HG02973 (cell line): ENCODE results near the gene REXO1.

ENCODE experiments used
- ATAC-seq: cut with Tn5 transposase; IDR thresholded peaks from one replicate; pipeline ENCODE4 v1.9.1; 2021; ENCODE audit warnings: moderate library complexity; ENCODE audit not compliant: unreplicated experiment

REXO1 gene

DNA sequence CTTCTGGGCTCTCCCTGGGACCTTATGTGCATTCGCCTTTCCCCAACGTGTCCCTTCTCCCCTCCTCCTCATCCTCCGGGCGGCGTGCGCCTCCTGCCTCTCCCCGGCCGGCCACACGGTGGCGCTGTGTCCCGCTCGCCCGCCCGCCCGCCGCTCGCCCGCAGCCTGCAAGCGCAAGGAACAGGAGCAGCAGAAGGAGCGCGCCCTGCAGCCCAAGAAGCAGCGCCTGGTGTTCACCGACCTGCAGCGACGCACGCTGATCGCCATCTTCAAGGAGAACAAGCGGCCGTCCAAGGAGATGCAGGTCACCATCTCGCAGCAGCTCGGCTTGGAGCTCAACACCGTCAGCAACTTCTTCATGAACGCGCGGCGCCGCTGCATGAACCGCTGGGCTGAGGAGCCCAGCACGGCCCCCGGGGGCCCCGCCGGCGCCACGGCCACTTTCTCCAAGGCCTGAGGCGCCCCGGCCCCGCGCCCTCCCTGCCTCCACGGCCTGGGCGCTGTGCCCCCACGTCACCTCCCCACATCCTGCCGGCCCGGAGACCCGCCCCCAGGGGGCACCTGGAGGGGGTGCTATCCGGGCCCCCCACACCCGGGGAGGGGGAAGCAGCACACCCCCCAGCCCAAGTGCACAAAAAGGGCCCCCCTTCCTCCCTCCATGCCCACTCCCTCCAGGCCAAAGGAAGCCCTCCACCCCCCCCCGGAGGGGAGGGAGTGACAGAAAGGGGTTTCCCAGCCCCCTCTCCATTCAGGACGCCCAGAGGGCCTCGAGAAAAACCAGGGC, 73.1 kb downstream of the REXO1 start:
- no peak for ATAC-seq

DNA sequence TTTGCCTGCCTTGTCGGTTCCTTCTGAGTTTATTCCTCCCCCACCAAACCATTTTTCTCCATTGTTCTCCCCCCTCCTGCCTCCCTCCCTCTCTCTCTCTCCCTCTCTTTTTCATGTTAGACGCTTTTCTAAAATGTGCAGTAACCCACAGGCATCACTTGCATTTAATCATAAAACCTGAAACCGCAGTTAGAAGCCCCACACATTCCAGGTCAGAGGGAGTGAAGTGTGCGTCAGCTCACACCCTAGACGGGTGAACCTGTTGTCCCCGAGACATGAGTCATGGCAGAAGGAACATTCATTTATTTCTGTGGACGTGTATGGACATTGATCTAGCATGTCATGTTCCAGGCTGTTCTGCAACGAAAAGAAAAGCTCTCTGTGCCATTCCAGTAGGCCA, 75.1 kb downstream of the REXO1 start:
- no peak for ATAC-seq

DNA sequence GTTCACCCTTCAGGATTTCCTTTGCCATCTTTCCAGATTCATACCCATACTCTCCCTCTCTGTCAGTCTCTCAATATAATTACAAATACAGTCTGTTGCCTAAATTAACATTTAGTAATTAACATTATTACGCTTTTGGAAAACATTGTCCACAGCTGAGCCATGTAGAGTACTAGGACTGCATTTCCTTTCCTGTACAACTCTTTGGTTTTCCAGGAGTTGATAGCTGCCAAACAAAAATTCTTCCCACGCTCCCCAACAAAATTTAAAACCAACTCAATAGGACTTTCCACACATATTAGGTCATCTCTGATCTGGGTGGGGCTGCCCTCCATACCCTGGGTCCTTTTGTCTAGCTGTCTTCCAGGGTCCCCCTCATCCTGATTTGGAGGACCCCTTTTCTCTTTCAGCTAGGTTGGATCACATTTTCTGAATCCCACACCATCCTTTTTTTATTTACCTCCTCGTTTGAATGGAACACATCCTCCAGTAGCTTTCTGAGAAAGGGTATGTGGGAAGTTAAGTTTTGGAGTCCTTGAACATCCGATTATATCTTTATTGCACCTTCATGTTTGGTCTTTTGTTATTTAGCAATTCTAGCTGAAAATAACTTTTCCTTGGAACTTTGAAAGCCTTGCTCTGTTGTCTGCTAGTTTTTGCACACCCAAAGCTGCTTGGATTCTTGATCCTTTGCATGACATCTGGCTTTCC, 77.3 kb downstream of the REXO1 start:
- no peak for ATAC-seq

DNA sequence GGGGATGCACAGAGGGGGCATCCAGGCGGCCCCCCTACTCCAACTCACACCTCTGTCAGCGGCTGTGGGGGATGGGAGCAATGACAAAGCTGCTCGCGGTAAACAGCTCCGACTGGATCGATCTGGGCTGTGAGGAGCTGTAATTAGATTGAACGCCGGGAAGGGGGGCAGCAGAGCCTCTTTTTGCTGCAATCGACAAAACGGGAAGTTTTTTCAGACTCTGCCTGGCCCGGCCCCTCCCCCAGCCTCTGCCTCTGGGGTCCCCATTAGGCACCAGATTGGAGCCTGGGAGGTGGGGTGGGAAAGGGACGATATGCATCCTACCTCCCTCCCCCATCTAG, 78.7 kb downstream of the REXO1 start:
- no peak for ATAC-seq

DNA sequence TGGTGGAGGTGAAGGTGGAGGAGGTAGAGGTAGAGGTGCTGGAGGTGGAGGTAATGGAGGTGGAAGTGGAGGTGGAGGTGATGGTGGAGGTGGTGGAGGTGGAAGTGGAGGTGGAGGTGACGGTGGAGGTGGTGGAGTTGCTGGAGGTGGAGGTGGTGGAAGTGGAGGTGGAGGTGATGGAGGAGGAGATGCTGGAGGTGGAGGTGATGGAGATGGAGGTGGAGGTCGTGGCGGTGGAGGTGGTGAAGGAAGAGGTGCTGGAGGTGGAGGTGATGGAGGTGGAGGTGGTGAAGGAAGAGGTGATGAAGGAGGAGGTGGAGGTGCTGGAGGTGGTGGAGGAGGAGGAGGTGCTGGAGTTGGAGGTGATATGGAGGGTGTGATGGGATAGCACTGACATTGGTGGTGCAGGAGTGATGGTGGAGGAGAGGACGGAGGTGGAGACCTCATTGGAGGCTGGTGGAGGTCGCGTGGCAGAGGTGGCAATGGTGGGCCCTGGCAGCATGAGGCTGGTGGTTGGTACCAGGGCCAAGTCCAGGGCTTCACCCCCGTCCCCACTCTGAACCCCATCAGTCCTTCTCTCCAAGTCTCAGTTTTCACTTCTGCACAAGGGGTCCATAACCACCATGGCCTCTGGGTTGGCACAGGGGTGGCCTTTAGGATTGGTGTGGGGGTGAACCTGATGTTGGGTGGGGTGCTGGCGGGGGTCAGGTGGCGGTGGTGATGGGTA, 79.2 kb downstream of the REXO1 start:
- ATAC-seq = no peak

DNA sequence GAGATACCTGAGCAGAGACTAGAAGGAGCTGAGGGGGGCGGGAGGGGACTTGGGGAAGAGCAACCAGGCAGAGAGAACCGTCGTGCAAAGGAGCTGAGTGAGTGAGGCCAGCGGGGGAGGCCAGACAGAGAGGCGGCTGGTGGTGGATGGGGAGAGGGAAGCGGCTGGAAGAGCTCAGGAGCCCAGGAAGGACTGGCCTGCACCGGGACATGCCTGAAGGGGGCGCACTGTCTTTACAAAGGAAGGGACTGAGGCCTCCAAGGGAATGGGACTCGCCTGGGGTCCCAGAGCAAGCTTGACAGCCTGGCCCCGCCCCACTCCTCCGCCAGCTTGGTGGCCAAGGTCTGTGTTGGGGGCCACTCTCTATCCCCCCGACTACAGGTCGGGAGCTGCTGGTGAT, 80.0 kb downstream of the REXO1 start:
- ATAC-seq = no peak

DNA sequence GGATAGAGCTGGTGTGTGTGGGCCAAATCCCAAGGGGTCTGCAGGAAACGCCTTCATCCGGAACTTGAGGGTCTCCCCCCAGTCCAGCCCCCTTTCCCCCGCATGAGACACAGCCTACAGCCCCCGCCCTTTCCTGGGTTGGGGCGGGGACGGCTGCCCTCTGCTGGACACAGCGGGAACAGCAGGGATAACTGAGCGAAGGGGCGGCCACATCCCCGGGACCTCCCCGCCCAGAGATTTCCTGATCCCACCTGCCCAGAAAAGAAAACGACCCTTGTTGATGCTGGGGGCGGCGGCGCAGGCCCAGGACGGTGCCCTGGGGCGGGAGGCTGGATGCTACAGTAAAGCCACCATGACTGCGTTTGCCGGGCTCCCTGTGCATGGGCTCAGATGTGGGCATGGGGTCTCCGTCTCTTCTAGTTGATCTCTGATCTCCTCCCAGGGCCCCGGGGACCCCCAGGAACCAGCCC, 80.8 kb downstream of the REXO1 start:
- no peak for ATAC-seq

DNA sequence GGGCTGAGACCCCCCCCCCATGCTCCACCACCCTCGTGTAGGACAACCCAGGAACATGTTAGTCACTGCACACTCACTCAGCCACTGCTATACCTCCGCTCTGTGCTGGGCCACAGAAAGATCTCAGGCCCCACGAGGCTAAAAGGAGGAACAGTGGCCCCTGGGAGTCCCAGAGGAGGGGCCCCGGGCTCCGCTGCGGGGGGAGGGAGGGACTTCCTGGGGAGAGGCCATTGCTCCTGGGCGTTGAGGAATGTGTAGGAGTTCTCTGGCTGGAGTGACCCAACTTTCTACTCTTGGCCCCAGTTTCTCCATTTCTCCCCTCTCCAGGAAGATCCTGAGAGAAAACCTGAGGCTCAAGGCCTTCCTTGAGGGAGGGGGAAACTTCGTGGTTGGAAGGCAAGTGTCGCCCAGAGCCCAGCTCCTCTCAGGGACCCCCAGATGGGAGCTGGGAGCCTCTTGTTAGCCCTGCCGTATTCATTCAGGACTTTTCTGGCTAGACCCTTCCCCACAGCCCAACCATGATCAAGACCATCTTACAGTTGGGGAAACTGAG, 81.4 kb downstream of the REXO1 start:
- no peak for ATAC-seq

DNA sequence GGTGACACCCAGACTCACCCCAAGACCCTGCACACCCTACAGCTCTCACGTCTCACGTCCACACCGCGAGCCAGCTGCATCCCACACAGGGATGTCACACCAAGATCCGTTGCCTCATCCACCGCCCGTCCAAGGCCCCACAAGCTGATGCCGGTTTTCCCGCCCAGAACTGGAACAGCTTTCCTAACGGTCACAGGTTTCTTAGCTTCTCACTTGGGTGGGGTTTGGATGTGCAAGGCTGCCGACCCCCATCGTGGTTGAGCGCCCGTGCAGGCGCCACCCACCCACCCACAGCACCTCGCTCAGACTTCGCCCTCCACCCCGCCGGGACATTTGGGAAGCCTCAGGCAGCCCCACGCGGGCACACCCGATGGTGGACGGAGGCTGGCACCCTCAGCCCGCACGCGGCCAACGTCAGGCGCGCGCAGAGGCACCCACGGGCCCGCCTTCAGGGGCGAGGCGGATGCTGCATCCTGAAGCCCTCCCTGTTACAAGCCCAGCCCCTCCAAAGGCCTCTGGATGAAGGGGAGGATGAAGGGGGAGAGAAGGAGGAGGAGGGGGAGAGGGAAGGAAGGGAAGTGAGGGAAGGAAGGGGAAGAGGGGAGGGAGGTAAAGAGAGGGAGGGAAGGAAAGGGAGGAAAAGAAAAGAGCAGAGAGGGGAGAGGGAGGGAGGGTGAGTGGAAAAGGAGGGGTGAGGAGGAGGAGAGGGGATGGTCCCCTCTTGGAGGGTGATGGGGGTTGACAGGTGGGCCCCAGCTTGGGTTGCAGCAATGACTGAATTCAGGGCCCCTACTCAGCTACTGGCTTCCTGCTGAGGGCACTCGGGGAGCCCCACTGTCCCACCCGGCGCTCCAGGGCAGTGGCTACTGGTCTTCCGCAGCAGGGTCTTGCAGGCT, 82.1 kb downstream of the REXO1 start:
- ATAC-seq = no peak
